Liver (tissue), 9 donors: Measurements from ENCODE around the gene GRAMD1A. TPM values are rescaled to one million over a fixed set of nuclear protein-coding genes. Genes with fewer than 3 reads are reported as not detected.

Experiments
- DNase-seq: peaks from one replicate; pipeline ENCODE4 v3.0.0-alpha.2; 2017; ENCODE audit warnings: low spot score
- H3K27ac ChIP-seq, 2 donors: one replicate each; pipeline ENCODE4 v1.7.0; 2013; ENCODE audit warnings: inconsistent platforms in 2 of 2, low read length in 2 of 2, control low read depth in 1 of 2, low read depth in 1 of 2, mild to moderate bottlenecking in 1 of 2
- H3K27me3 ChIP-seq, 4 donors: one replicate each; pipeline versions ENCODE4 v1.6.1 to v1.7.0; 2013; ENCODE audit warnings: low read length in 3 of 4, inconsistent platforms in 1 of 4, mild to moderate bottlenecking in 1 of 4, moderate library complexity in 1 of 4; ENCODE audit not compliant: control insufficient read depth in 4 of 4, insufficient read depth in 4 of 4
- H3K36me3 ChIP-seq, 4 donors: one replicate each; pipeline versions ENCODE4 v1.6.1 to v1.7.0; 2013; ENCODE audit warnings: low read length in 3 of 4, mild to moderate bottlenecking in 3 of 4, low read depth in 1 of 4, moderate library complexity in 1 of 4; ENCODE audit not compliant: control insufficient read depth in 4 of 4, insufficient read depth in 3 of 4
- H3K4me1 ChIP-seq, 4 donors: one replicate each; pipeline versions ENCODE4 v1.6.1 to v1.7.0; 2013; ENCODE audit warnings: low read length in 3 of 4, mild to moderate bottlenecking in 3 of 4, moderate library complexity in 1 of 4; ENCODE audit not compliant: control insufficient read depth in 4 of 4, insufficient read depth in 4 of 4
- H3K4me3 ChIP-seq, 3 donors: one replicate each; pipeline versions ENCODE4 v1.6.1 to v1.7.0; 2013; ENCODE audit warnings: low read length in 3 of 3, control low read depth in 1 of 3, low read depth in 1 of 3, mild to moderate bottlenecking in 1 of 3
- H3K9ac ChIP-seq, 2 donors: one replicate each; pipeline ENCODE4 v1.7.0; 2013; ENCODE audit warnings: low read length in 2 of 2, mild to moderate bottlenecking in 2 of 2, moderate library complexity in 2 of 2, control low read depth in 1 of 2, low read depth in 1 of 2
- H3K9me3 ChIP-seq, 4 donors: one replicate each; pipeline versions ENCODE4 v1.6.1 to v1.7.0; 2013; ENCODE audit warnings: low read length in 3 of 4; ENCODE audit not compliant: control insufficient read depth in 4 of 4
- EGR1 ChIP-seq, 2 donors: IDR thresholded peaks; 2 replicates each; pipeline ENCODE4 v1.6.1; 2016 to 2018; ENCODE audit warnings: antibody characterized with exemption in 2 of 2, low read depth in 2 of 2
- FOXA1 ChIP-seq: IDR thresholded peaks from 2 replicates; pipeline ENCODE4 v1.6.1; 2016; ENCODE audit warnings: antibody characterized with exemption
- FOXA2 ChIP-seq: IDR thresholded peaks from 2 replicates; pipeline ENCODE4 v1.6.1; 2016; ENCODE audit warnings: antibody characterized with exemption
- GABPA ChIP-seq, 2 donors: IDR thresholded peaks in 1 of 2; conservative IDR thresholded peaks in 1 of 2; 2 replicates each; pipeline ENCODE4 v1.6.1; 2016; ENCODE audit warnings: antibody characterized with exemption in 2 of 2, mild to moderate bottlenecking in 1 of 2, moderate library complexity in 1 of 2
- HNF4A ChIP-seq, 2 donors: conservative IDR thresholded peaks; 2 replicates each; pipeline ENCODE4 v1.6.1; 2016; ENCODE audit warnings: antibody characterized with exemption in 2 of 2, mild to moderate bottlenecking in 2 of 2
- JUND ChIP-seq, 2 donors: IDR thresholded peaks; 2 replicates each; pipeline ENCODE4 v1.6.1; 2016; ENCODE audit warnings: antibody characterized with exemption in 2 of 2
- RAD21 ChIP-seq, 2 donors: IDR thresholded peaks; 2 replicates each; pipeline ENCODE4 v1.6.1; 2016; ENCODE audit warnings: antibody characterized with exemption in 2 of 2, mild to moderate bottlenecking in 2 of 2
- RXRA ChIP-seq, 2 donors: IDR thresholded peaks; 2 replicates each; pipeline ENCODE4 v1.6.1; 2017 to 2018; ENCODE audit warnings: antibody characterized with exemption in 2 of 2, mild to moderate bottlenecking in 1 of 2
- SP1 ChIP-seq: IDR thresholded peaks from 2 replicates; pipeline ENCODE4 v1.6.1; 2018; ENCODE audit warnings: antibody characterized with exemption, mild to moderate bottlenecking
- TAF1 ChIP-seq: conservative IDR thresholded peaks from 2 replicates; pipeline ENCODE4 v1.6.1; 2016; ENCODE audit warnings: antibody characterized with exemption, mild to moderate bottlenecking
- YY1 ChIP-seq: IDR thresholded peaks from 2 replicates; pipeline ENCODE4 v1.6.1; 2016; ENCODE audit warnings: antibody characterized with exemption, mild to moderate bottlenecking
- WGBS: extraction: QIAGEN DNeasy Blood & Tissue Kit; methylation state at CpG from one replicate; pipeline ENCODE4 v1.1.7; 2013; 5-methylcytosine and 5-hydroxymethylcytosine counted together
- polyA plus RNA-seq, 2 donors: library from polyadenylated mRNA; stranded (reverse) in 1 of 2; unstranded in 1 of 2; fragments of 200-250 nt in 1 of 2; fragments of >200 nt in 1 of 2; fragmentation: Nextera tagmentation in 1 of 2; extraction: Ambion mirVana in 1 of 2; gene quantifications; one replicate each; pipeline versions ENCODE4 v1.2.1 to v1.2.3, GENCODE V29; 2013 to 2015
- total RNA-seq, 2 donors: library from RNA; depleted of rRNA; stranded (reverse); fragments of >200 nt; gene quantifications; one replicate each; pipeline ENCODE4 v1.2.3, GENCODE V29; 2014
- TF ChIP-seq, protein P1 (sequence below): IDR thresholded peaks from 2 replicates; pipeline ENCODE4 v1.6.1; 2016; ENCODE audit warnings: antibody characterized with exemption, mild to moderate bottlenecking
- TF ChIP-seq, protein P2 (sequence below): fragments of 150-350 bp; IDR thresholded peaks from 2 replicates; pipeline ENCODE4 v1.5.1; 2017; ENCODE audit warnings: improper control_type of control experiment, low read depth, low read length; ENCODE audit not compliant: missing input control
- TF ChIP-seq, protein P3 (sequence below): IDR thresholded peaks from 2 replicates; pipeline ENCODE4 v1.6.1; 2016; ENCODE audit warnings: antibody characterized with exemption
- TF ChIP-seq, protein P4 (sequence below): IDR thresholded peaks from 2 replicates; pipeline ENCODE4 v1.6.1; 2016; ENCODE audit warnings: antibody characterized with exemption
- donor health status: healthy.
- donor health status: healthy.
- donor health status: healthy.
- donor health status: healthy.
- donor health status: healthy.

GRAMD1A gene
- total and polyA plus RNA-seq, 4 donors = 8.6 to 14.1 (median 11.2) TPM

DNA sequence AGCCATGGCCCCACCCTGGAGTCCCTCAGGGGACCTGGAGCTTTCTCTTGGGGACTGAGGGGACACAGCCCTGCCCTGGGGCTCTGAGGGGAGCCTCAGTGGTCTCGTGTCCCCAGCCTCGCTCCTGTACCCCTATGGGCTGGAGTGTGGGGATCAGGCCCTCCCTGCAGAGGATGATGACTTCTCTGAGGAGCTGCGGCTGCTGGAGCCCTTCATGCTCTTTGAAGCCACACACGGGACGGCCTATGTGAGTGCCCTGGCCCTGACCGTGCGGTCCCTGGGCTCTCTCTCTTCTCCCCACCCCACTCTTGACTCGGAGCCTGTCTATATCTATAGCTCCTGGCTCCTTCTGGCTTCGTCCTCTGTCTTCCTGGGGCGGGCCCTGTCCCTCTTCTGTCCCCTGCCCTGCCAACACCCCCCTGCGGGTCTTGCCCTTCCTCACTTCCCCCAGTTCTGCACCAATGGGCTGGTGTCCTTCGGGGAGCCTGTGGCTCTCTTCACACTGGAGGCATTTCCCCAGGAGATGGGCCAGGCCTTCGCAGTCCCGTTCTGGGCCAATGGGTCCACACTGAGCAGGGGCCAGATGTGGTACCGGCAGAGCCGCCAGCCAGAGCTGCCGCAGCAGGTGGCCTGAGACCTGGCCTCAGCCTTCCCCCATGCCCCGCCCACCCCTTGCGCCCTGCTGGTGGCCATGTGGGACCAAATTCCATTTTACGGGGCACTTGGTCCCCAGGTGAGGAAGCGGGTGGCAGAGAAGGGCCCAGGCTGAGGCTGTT lies 74.5 kb downstream of the GRAMD1A start:
- WGBS = 92% methylated on average over 21 of the region's 21 CpGs
- no peak for DNase-seq
- no peaks in the 10 kb centered on the region for H3K27me3 ChIP-seq

DNA sequence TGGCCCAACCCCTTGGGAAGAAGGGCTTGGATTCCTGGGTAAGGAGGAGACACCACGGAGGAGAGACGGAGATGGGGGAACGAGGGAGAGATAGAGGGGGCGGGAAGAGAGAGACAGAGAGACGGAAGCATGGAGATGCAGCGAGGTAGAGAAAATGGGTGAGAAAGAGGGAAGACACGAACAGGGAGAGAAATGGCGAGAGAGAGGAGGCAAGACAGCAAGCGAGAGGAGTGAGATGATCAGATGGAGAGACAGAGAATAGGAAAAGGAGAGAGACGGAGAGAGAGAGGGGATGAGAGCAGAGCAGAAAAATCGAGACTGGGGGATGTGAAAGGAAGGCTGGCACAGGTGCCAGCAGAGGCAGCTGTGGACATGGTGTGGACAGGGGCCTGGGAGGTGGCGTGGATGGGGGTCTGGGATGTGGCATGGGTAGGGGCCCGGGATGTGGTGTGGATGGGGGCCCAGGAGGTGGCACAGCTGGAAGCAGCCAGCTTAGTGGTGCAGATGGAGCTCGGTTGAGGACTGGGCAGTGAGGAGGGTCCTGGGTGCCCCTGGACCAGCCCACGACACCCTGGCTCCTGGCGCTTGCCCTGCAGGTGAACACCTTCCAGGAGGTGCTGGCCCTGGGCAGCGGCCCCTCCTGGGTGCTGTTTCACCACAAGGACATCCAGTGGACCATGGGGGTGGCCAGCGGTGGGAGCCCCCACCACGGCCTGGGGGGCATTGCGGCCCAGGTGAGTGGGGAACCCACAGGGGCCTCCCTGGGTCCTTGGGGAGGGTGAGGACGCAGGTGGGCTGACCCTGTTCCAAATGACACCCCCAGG lies 75.3 kb downstream of the GRAMD1A start:
- Histone ChIP-seq H3K9me3 (peaks cover 0 to 3% (median 2%) of the 10 kb centered on the region in 4 donors), H3K4me3 (no peak overlapping the region), H3K27me3 (no peaks in the 10 kb centered on the region), H3K27ac (no peak overlapping the region), H3K4me1 (peaks cover 3 to 4% (median 3%) of the 10 kb centered on the region in 4 donors), H3K9ac (no peak overlapping the region), H3K36me3 (no peaks in the 10 kb centered on the region)
- WGBS = 93% methylated on average over 21 of the region's 21 CpGs
- TF ChIP-seq, protein P1, sequence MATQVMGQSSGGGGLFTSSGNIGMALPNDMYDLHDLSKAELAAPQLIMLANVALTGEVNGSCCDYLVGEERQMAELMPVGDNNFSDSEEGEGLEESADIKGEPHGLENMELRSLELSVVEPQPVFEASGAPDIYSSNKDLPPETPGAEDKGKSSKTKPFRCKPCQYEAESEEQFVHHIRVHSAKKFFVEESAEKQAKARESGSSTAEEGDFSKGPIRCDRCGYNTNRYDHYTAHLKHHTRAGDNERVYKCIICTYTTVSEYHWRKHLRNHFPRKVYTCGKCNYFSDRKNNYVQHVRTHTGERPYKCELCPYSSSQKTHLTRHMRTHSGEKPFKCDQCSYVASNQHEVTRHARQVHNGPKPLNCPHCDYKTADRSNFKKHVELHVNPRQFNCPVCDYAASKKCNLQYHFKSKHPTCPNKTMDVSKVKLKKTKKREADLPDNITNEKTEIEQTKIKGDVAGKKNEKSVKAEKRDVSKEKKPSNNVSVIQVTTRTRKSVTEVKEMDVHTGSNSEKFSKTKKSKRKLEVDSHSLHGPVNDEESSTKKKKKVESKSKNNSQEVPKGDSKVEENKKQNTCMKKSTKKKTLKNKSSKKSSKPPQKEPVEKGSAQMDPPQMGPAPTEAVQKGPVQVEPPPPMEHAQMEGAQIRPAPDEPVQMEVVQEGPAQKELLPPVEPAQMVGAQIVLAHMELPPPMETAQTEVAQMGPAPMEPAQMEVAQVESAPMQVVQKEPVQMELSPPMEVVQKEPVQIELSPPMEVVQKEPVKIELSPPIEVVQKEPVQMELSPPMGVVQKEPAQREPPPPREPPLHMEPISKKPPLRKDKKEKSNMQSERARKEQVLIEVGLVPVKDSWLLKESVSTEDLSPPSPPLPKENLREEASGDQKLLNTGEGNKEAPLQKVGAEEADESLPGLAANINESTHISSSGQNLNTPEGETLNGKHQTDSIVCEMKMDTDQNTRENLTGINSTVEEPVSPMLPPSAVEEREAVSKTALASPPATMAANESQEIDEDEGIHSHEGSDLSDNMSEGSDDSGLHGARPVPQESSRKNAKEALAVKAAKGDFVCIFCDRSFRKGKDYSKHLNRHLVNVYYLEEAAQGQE = no peak
- TF ChIP-seq YY1 (no peak), TAF1 (no peak), HNF4A (conservative IDR thresholded peaks at IDR 0.05) (no peak)
- no peak for DNase-seq

More for the DNA sequence above, 74.5 kb downstream of the GRAMD1A start:
- no peak overlapping the region for H3K27ac ChIP-seq
- peaks cover 0 to 6% (median 2%) of the 10 kb centered on the region in 4 donors for H3K9me3 ChIP-seq
- no peak overlapping the region for H3K4me3 ChIP-seq
- no peaks in the 10 kb centered on the region for H3K4me1 ChIP-seq
- no peak overlapping the region for H3K9ac ChIP-seq
- no peaks in the 10 kb centered on the region for H3K36me3 ChIP-seq
- TF ChIP-seq GABPA (IDR thresholded peaks at IDR 0.05 in 1 of 2, conservative IDR thresholded peaks at IDR 0.05 in 1 of 2) (no peak), HNF4A (conservative IDR thresholded peaks at IDR 0.05) (no peak), TAF1 (no peak), RAD21 (IDR thresholded peaks at IDR 0.05) (no peak), JUND (IDR thresholded peaks at IDR 0.05) (no peak), YY1 (no peak)
- TF ChIP-seq, protein P2, sequence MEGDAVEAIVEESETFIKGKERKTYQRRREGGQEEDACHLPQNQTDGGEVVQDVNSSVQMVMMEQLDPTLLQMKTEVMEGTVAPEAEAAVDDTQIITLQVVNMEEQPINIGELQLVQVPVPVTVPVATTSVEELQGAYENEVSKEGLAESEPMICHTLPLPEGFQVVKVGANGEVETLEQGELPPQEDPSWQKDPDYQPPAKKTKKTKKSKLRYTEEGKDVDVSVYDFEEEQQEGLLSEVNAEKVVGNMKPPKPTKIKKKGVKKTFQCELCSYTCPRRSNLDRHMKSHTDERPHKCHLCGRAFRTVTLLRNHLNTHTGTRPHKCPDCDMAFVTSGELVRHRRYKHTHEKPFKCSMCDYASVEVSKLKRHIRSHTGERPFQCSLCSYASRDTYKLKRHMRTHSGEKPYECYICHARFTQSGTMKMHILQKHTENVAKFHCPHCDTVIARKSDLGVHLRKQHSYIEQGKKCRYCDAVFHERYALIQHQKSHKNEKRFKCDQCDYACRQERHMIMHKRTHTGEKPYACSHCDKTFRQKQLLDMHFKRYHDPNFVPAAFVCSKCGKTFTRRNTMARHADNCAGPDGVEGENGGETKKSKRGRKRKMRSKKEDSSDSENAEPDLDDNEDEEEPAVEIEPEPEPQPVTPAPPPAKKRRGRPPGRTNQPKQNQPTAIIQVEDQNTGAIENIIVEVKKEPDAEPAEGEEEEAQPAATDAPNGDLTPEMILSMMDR = no peak

DNA sequence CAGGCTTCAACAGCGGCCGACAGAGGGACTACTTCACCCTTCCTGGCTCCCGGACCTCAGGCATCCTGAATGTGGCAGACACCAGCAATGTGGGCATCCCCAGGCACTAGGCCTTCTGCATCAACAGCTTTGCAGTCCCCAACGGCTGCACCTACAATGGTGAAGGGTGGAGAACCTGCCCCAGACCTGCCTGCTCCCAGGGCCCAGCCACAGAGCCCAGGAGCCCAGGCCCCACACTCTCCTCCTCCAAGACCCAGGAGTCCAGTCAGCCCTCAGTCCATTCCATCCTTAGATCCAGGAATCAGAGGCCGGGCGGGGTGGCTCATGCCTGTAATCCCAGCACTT lies 75.9 kb downstream of the GRAMD1A start:
- Histone ChIP-seq H3K27me3 (no peaks in the 10 kb centered on the region), H3K27ac (no peak overlapping the region), H3K9ac (no peak overlapping the region), H3K4me3 (no peak overlapping the region), H3K9me3 (no peaks in the 10 kb centered on the region), H3K4me1 (peaks cover 8 to 10% (median 8%) of the 10 kb centered on the region in 4 donors), H3K36me3 (no peaks in the 10 kb centered on the region)
- WGBS = 88% methylated on average over 6 of the region's 6 CpGs
- DNase-seq = no peak
- TF ChIP-seq RAD21 (IDR thresholded peaks at IDR 0.05) (no peak), EGR1 (IDR thresholded peaks at IDR 0.05; ENCODE audit: low read depth in 2 of 2) (no peak), FOXA1 (no peak), HNF4A (conservative IDR thresholded peaks at IDR 0.05) (no peak), RXRA (IDR thresholded peaks at IDR 0.05) (no peak), SP1 (no peak), FOXA2 (no peak)
- TF ChIP-seq, protein P3, sequence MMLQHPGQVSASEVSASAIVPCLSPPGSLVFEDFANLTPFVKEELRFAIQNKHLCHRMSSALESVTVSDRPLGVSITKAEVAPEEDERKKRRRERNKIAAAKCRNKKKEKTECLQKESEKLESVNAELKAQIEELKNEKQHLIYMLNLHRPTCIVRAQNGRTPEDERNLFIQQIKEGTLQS = no peak
- TF ChIP-seq, protein P2 = no peak
- TF ChIP-seq, protein P4, sequence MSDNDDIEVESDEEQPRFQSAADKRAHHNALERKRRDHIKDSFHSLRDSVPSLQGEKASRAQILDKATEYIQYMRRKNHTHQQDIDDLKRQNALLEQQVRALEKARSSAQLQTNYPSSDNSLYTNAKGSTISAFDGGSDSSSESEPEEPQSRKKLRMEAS = no peak
